ENCODE data around the gene ASXL2.

- TF ChIP-seq CTCF (IDR thresholded peaks at IDR 0.05): no peak
- no peak for TF ChIP-seq POLR2AphosphoS5 (IDR thresholded peaks at IDR 0.05)
Observed at GRCh38 chr2:25720575-25720974, 157.7 kb downstream of the ASXL2 start.
